GM12873 (cell line): ENCODE measurements around the gene LAMA3.

Source experiments
- TF ChIP-seq, protein P1 (sequence below): IDR thresholded peaks from 2 replicates; pipeline ENCODE4 v1.5.1; 2012; ENCODE audit warnings: low read depth, mild to moderate bottlenecking, moderate library complexity, low read length, control low read depth; ENCODE audit not compliant: insufficient read depth; ENCODE audit errors: missing control alignments

The LAMA3 gene

GRCh38 chr18:23738151-23738550, 48.9 kb downstream of the LAMA3 start:
- TF ChIP-seq, protein P1, sequence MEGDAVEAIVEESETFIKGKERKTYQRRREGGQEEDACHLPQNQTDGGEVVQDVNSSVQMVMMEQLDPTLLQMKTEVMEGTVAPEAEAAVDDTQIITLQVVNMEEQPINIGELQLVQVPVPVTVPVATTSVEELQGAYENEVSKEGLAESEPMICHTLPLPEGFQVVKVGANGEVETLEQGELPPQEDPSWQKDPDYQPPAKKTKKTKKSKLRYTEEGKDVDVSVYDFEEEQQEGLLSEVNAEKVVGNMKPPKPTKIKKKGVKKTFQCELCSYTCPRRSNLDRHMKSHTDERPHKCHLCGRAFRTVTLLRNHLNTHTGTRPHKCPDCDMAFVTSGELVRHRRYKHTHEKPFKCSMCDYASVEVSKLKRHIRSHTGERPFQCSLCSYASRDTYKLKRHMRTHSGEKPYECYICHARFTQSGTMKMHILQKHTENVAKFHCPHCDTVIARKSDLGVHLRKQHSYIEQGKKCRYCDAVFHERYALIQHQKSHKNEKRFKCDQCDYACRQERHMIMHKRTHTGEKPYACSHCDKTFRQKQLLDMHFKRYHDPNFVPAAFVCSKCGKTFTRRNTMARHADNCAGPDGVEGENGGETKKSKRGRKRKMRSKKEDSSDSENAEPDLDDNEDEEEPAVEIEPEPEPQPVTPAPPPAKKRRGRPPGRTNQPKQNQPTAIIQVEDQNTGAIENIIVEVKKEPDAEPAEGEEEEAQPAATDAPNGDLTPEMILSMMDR: no peak

GRCh38 chr18:23738575-23738974, 49.3 kb downstream of the LAMA3 start:
- TF ChIP-seq, protein P1: no peak

- TF ChIP-seq, protein P1: no peak
These were observed 51.0 kb downstream of the LAMA3 start for GRCh38 chr18:23740105-23740830.

- TF ChIP-seq, protein P1: no peak
These were observed 54.6 kb downstream of the LAMA3 start for GRCh38 chr18:23743733-23744333.

GRCh38 chr18:23745366-23745765, 56.1 kb downstream of the LAMA3 start:
- TF ChIP-seq, protein P1: no peak

- TF ChIP-seq, protein P1: no peak
These were observed 57.6 kb downstream of the LAMA3 start for GRCh38 chr18:23746851-23747250.

DNA sequence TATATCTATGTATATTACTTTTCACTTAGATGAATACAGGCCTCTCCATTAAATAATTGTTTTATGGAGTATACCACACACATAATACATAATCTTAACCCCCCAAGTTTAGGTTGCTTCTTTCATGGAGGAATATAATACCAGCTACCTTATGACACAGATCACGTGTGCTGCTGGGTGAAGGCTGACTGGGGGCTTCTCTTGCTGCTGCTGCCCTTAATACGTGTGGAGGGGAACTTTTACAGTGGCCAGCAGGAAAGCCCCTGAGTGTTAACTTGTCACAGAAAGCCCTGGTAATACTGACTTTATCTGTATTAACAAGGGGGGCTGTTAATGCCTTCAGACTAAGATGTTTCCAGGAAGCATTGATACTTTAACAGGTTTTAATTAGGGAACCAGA, 63.1 kb downstream of the LAMA3 start:
- TF ChIP-seq, protein P1: no peak
